Upper lobe of right lung (tissue), 1 donor: ENCODE data around the gene SNX12. TPM values are rescaled to one million over a fixed set of nuclear protein-coding genes. Genes with fewer than 3 reads are reported as not detected.
"Not testable (repeated sequence)": the region's sequence is repeated elsewhere in the genome, so short reads cannot be mapped to it uniquely, and the experiment has no call there.

ENCODE experiments used
- ATAC-seq: fragments of 200-7000 bp; cut with Tn5 transposase; one replicate; pipeline ENCODE4 v1.9.1; 2020; ENCODE audit warnings: mild to moderate bottlenecking, moderate library complexity
- DNase-seq: peaks from one replicate; pipeline ENCODE4 v3.0.0-alpha.2; 2020
- H3K27ac ChIP-seq: fragments of 200-600 bp; one replicate; pipeline ENCODE4 v1.8.0; 2022
- H3K27me3 ChIP-seq: fragments of 200-600 bp; one replicate; pipeline ENCODE4 v1.8.0; 2022; ENCODE audit warnings: mild to moderate bottlenecking
- H3K36me3 ChIP-seq: fragments of 200-600 bp; one replicate; pipeline ENCODE4 v1.8.0; 2022
- H3K4me1 ChIP-seq: fragments of 200-600 bp; one replicate; pipeline ENCODE4 v1.8.0; 2022
- H3K4me3 ChIP-seq: fragments of 200-600 bp; one replicate; pipeline ENCODE4 v1.8.0; 2022; ENCODE audit warnings: mild to moderate bottlenecking
- H3K9me3 ChIP-seq: fragments of 200-600 bp; one replicate; pipeline ENCODE4 v1.8.0; 2022
- CTCF ChIP-seq: fragments of 200-600 bp; IDR thresholded peaks from one replicate; pipeline ENCODE4 v1.8.0; 2022; ENCODE audit warnings: antibody characterized with exemption
- intact Hi-C: fragments of 100-400 bp; cut with DNase I; formaldehyde crosslinking; loops from one replicate; pipeline ENCODE4 v1.11.0; 2022
- total RNA-seq: library from RNA; stranded (reverse); fragmentation: NEBNext Ultra II Directional; extraction: Animal tissue kit (Norgen Biotek cat#: 25700); gene quantifications from one replicate; pipeline ENCODE4 v1.2.1, GENCODE V29; 2021
- donor health status: DM: no; HTN: yes; CAD: no; lungs with severe emphysema.

The SNX12 gene
- total RNA-seq, 1 donor from 2014 or later: 53.6 TPM

GRCh38 chrX:71052721-71053120 lies 15.4 kb downstream of the SNX12 start:
- Histone ChIP-seq H3K4me1 (no peaks in the 10 kb centered on the region), H3K4me3 (no peak overlapping the region), H3K9me3 (no peaks in the 10 kb centered on the region), H3K36me3 (no peaks in the 10 kb centered on the region), H3K27me3 (no peaks in the 10 kb centered on the region), H3K27ac (no peak overlapping the region)
- DNase-seq: no peak
- no peak for ATAC-seq
- no peak for TF ChIP-seq CTCF
- intact Hi-C loops: no loop called here

- H3K4me1 ChIP-seq, H3K9me3 ChIP-seq, H3K4me3 ChIP-seq, H3K27me3 ChIP-seq, DNase-seq, ATAC-seq, intact Hi-C loops, H3K27ac ChIP-seq, H3K36me3 ChIP-seq: not testable (repeated sequence)
Measured at GRCh38 chrX:71047891-71048290, 20.2 kb downstream of the SNX12 start.

GRCh38 chrX:71017396-71017939 lies 50.7 kb downstream of the SNX12 start:
- Histone ChIP-seq H3K4me3 (no peak overlapping the region), H3K36me3 (no peaks in the 10 kb centered on the region), H3K27me3 (no peaks in the 10 kb centered on the region), H3K4me1 (no peaks in the 10 kb centered on the region), H3K27ac (no peak overlapping the region), H3K9me3 (no peaks in the 10 kb centered on the region)
- DNase-seq: no peak
- TF ChIP-seq CTCF: no peak
- ATAC-seq: no peak
- intact Hi-C loops: no loop called here

Other genes starting within 250 kb of the SNX12 start
- not detected for gene TEX11, start 159.6 kb downstream of the SNX12 start, total RNA-seq
- gene SLC7A3, start 137.2 kb downstream of the SNX12 start, total RNA-seq: not detected
- 31.6 TPM for gene FOXO4, start 27.5 kb upstream of the SNX12 start, total RNA-seq
- gene CXorf65, start 38.4 kb upstream of the SNX12 start, total RNA-seq: not detected
- gene IL2RG, start 43.2 kb upstream of the SNX12 start, total RNA-seq: 20.8 TPM
- gene MED12, start 50.3 kb upstream of the SNX12 start, total RNA-seq: 48.5 TPM
- gene NLGN3, start 76.5 kb upstream of the SNX12 start, total RNA-seq: 0.69 TPM
- 5.4 TPM for gene GJB1, start 154.9 kb upstream of the SNX12 start, total RNA-seq
- 24.9 TPM for gene ZMYM3, start 185.8 kb upstream of the SNX12 start, total RNA-seq
- 208 TPM for gene NONO, start 215.3 kb upstream of the SNX12 start, total RNA-seq
- 0.38 TPM for gene ITGB1BP2, start 233.4 kb upstream of the SNX12 start, total RNA-seq